COR-L47 (cell line): Measurements from ENCODE around the gene CPTP.

Experiments used
- DNase-seq: peaks from one replicate; lab custom pipeline; 2025; lab: John Stamatoyannopoulos, UW

Gene CPTP

DNA sequence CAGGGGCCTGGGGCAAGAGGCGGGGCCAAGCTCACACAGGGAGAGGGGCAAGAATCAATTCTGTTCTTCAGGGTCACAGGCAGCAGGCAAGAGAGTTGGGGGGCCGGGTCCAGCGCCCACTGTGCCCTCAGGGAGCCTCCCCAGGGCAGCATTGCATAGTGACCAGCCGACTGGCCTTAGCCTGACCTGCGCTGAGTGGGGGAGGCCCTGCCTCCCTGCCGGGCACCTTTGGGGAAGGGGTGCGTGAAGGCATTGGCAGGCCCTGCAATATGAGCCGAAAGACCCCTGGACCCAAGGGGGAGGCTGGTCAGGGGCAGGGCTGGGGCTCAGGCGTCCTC is 32.2 kb upstream of the CPTP start:
- no peak for DNase-seq

DNA sequence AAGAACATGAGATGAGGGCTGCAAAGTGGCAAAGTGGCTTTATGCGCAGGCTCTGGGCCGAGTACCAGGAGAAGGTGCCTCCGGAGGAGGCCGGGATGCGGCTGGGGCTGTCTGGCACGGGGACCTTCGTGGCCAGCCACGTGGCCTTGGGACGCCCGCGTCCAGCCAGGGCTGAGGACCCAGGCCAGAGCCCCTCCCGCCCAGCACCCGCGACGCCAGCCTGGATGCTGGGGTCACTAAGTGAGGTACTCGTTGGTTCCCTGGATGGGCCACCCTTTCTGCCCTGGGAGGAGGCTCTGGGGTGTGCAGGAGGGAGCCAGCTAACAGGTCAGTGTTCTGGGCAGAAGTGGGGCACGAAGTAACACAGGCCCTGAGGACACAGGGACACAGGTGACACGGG is 31.8 kb upstream of the CPTP start:
- DNase-seq, result no peak

DNA sequence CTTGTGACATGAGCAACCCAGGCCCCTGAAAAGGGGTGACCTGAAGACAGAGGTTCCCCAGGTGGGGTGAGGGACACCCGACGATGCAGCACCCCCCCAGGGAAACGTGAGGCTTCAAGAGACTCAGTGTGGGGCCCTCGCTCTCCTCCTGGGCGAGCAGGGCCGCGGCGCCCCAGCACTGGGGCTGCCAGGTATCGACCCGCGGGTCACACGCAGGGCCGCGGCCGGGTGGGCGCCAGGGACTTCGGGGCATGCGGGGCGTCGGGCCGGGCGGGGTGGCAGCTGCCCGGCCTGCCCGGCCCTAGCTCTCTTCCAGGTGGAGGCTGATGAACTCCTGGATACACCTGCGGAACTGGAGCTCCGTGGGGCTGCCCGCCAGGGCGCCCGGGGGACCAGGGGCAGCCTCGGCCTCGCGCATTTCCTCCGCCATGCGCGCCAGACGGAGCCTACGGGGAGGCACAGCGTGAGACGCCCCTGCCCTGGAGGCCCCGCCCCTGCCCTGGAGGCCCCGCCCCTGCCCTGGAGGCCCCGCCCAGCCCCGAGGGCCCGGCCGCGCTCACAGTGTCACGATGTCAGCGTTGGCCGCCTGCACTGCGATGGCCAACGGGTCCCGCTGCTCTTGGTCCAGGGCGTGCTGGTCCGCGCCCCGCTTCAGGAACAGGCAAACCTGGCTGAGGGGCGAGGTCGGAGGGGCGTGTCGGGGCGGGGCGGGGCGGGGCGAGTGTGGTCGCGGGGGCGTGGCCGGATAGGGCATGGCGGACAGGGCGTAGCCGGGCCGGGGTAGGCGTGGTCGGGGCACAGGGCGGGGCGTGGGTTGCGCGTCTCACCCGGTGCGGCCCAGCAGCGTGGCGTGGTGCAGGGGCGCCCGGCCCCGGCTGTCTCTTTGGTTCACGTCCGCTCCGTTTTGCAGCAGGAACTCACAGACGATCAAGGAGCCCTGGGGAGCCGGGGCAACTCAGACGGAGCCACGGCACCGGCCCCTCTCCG is 31.0 kb upstream of the CPTP start:
- no peak for DNase-seq

DNA sequence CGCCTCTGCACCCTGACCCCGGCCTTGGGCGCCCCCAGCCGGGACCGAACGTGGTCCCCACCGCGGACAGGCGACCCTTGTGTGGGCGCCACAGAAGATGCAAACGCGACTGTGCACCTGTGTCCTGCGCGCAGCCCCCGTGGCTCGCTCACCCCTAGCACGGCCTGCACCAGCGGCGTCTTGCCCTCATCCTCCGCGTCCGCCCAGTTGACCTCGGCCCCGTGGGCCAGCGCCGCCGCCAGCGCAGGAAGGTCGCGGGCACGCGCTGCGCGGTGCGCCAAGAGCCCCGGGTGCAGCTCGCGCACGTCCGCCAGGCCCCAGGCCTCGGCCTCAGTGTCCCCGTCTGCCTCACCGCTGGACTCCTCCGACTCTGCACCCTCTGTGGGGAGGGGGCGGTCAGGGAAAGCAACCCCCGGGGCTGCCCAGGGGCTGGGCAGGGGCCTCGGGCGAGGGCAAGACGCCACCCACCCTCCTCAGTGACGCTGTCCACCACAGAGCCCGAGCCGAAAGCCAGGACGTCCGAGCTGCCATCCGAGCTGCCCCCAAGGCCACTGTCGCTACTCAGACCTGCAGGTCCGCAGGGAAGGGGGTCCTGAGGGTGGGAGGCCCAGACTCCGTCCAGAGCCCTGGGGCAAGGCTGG is 30.2 kb upstream of the CPTP start:
- DNase-seq, result no peak

DNA sequence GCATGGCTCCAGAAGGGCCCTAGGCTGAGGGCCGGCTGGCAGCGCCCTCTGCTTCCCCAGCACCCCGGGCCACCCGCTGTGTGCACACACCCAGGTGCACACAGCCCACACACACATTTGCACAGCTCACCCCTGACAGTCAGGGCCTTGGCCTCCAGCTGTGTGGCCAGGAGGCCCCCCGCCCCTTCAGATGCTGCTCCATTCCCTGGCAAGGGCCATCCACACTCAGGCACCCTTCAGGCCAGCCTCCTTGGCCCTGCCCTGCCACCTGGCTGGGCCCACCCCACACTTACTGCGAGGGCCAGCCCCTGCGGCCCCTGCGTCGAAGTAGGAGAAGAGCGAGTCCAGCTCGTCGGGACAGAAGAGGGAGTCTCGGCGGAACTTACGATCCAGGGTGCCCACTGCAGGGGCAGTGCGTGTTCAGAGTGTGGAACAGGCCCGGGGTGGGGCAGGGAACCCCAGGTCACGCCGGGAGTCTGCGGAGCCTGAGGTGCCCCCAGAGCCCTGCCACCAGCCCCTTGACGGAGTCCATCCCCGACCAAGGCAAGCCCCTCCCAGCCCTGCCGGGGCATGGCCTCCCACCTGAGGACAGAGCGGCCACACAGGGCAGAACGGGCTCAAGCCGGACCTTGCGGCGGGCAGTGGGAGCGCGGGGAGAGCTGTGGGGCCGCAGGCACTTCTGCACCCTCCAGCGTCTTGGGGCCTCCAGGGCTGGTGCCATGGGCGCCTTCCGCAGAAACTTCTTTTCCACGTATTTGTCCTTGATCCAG is 29.3 kb upstream of the CPTP start:
- no peak for DNase-seq

DNA sequence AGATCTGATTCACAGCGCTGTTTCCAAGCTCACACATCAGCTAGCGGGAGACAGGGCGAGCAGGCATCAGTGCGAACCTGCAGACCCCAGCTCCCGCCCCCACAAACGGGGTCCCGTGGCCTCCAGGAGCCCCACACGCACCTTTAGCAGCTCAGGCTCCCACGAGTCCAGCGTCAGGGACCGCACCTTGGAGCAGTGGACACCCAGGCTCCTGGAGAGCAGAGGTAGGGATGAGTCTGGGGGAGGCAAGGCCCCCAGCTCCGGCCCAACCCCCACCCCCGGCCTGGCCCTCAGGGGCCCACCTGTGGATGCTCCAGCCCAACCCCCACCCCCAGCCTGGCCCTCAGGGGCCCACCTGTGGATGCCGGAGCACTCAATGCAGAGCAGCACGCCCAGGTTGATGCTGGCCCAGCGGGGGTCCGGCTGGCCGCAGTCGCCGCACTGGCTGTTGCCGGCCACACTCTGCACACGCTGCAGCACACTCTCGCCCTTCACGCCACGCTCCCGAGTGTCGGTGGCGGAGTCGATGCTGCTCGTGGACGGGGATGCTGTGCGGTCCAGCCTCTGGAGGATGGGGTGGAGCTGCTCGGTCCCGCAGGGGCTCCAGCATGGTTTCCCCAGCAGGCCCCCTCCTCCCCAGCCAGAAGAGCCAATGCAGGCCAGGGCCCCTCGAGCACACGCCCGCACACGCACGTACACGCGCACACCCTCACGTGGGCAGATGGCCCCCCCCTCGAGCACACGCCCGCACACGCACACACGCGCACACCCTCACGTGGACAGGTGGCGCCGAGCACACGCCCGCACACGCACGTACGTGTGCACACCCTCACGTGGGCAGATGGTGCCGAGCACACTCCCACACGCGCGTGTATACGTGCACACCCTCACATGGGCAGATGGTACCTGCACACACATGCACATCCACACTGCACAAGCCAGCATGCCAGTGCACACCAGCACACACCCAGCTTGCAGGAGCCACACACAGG is 28.2 kb upstream of the CPTP start:
- DNase-seq, result no peak

DNA sequence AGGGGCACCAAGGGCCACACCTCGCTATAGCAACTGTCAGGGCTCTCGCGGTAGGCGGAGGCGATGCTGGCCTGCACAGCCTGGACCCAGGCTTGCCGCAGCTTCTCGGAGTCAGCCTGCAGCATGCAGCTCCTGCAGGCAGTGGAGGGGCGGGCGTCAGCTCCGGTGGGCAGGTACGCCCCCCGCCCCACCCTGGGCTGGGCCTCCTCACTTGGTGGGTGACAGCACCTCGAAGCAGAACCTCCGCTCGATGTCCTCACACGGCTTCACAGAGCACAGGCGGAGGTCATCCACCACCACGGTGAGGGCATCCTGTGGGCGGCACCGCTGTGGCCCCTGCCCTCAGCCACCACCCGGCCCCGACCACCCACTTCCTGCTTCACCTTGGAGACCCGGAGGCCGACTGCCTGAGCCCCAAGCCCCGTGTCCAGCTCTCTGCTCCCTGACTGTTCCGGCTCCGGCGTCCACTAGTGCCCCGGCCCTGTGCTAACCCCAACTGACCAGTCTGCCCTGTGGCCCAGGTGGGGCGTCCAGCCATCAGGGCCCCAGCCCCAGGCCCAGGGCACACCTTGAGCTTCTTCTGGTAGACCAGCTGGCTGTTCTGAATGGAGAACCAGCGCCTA is 26.7 kb upstream of the CPTP start:
- no peak for DNase-seq

DNA sequence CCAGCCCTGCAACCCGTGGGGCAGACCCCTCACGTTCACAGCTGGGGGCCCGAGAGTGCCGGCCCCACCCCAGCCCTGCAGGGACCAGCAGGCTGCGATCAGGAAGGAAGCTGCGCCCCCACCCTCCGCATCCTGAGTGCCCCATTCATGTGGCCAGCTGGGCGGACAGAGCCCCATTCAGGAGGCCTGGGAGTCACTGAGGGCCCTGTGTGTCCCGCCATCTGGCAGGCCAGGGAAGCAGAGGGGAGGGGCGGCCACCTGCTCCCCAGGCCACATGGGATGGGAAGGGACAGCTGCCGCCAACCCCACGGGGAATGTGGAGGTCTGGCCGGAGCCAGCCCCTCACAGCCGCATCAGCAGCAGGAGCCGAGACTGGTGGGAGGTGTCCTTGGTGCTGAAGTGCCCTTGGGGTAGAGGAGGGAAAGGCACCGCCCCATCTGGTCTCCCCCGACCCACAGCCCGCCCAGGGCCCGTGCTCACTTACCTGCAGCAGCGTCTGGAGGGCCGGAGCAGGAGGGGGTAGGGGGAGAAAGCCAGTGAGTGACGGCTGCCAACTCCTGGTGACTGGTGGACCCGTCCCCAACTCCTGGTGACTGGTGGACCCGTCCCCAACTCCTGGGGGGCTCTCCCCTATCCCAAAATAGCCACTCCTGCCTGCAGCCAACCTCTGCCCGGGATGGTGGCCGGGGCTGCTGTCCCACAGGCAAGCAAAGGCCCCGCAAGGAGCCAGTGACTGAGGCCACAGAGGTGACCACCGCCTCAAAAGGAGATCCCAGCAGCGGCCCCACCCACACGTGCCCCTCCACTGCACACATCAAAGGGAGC is 25.5 kb upstream of the CPTP start:
- DNase-seq, result no peak

DNA sequence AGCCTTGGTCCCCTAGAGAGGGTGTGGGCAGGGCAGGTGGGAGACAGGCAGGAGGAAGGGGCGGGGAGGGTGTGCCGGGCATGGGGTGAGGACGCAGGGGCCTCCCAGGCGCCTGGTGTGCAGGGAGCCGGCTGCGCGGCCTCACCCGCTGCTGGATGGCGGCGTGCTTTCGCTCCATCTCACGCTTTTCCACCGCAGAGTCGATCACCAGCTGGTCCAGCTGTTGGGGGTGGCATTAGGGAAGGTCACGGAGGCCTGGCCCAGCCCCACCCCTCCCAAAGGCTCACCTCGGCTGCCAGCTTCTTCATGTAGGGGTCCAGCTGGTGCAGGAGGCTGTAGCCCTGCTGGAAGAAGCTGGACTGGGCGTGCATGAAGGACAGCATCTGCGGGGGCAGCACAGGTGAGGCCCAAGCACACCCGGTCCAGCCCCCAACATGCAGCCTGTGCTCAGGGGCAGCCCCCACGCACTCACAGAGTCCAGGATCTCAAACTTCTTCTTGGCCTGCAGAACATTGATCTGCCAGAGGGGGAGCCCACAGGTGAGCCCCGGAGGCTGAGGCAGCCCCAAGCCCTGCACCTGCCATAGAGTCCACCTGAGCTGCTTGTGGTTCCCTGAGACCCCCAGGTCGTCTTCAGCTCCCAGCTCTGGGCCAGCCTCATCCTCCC is 24.8 kb upstream of the CPTP start:
- DNase-seq, result no peak

DNA sequence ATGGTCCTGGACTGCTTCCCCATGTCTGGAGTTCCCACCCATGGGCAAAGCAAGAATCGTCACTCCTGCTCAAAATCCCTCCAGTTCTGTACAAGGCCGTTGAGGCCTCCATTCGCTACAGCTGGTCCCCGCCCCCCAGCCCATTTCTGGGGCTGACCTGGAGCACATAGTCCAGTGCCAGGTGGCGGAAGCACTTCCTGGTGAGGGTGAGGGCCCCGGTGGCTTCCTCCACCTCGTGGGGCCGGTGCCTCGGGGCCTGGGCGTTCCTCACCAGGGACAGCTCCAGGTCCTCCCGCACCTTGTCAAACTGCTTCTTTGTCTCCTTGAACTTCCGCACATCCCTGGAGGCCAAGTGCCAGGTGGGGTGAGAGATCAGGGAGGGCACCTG is 24.3 kb upstream of the CPTP start:
- DNase-seq, result no peak

DNA sequence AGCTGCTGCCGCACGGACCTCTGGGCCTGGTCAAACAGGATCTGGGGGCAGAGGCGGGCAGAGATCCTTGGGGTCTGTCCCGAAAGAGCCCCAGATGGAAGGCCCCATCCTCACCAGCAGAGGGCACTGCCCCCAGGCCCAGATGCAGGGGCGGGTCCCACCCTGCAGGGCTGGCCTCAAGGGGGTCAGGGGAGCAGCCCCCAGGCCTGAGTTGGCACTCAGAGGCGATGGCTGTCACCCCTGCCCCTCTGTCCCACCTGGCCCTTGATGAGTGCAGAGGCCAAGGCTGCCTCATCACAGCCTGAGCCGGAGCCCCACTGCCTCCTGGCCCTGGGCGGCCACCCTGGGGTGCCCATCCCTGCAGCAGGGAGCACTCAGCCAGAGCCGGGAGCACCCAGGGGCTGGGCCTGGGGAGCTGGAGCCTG is 22.6 kb upstream of the CPTP start:
- no peak for DNase-seq

DNA sequence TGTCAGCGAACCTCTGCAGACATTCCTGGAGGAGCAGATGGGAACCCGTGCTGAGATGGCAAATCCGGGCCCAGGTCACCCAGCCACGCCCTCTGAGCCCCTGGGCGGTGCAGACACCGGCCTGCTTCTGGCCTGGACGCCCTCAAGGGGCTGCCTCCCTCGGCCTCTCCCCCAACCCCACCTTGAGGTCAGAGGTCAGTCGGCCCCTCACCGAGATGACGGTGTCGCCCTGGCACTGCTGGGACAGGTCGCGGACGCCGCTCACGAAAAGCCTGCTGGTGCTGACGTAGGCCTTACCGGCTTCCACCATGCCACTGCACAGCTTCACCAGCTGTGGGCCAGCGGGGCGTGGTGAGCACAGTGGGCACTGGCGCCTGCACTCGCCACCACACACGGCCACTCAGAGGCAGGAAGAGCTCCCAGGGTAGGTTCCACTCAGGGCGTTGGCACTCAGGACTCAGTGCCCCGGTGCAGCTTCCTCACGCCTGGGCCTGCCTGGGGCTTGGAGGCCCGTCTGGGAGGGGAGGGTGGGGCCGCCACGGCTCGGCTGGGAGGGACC is 21.6 kb upstream of the CPTP start:
- no peak for DNase-seq

DNA sequence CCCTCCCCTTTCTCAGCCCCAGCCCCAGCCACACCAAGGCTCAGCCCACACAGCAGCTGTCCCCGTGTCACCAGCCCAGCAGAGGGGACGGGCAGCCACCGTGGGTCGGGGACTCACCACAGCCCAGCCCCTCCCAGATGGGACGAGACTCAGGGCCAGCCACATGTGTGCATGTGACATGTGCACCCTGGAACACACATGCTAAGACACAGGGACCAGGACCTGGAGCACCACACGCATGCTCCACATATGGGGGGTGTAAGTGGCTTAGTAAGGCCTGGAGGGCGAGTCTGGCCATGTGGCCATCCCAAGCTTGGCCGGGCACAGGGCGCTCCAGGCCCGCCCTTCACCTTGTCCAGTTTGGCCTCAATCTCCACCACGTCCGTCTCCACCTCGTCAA is 20.9 kb upstream of the CPTP start:
- no peak for DNase-seq

DNA sequence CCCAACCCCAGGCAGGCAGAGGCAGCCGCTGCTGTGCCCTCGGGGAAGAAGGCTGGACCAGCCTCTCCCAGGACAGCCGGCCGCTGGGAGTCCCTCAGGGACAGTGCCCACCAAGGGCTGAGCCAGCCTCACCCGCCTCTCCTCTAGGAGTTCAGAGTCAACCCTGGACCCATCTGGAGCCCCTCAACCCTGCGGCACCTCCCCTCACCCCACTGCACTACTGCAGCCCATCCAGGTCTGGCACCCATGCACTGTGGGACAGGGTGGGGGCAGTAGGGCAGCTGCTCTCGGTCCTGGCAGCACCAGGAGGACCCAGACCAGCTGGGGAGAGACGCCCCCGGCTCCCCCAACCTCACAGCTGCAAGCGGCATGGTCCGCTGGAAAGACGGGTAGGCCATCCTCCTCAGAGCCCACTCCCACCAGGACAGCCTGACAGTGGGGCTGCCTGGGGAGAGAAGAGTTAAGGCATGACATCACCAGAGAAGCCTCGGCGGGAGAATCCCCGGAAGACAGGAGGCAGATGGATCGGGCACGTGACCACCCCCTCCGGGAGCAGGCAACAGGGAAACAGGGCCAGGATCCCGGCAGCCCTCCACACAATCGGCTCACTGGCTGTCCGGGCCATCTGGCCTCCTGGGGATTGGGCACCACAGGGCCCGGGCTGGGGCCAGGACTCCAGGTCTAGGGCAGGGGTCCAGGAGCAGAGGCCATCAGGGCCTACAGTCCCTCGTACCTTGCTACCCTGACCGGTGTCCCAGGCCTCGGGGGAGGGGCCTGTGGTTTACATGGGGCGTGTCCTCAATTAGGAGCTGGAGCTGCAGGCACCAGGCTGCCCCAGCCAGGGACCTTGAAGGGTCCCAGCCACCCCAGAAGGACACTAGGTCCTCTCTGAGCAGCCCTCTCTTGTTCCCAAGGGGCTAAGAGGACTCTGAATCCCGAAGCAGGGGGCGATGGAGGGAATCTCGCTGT is 20.0 kb upstream of the CPTP start:
- DNase-seq, result peak; percentile 76

DNA sequence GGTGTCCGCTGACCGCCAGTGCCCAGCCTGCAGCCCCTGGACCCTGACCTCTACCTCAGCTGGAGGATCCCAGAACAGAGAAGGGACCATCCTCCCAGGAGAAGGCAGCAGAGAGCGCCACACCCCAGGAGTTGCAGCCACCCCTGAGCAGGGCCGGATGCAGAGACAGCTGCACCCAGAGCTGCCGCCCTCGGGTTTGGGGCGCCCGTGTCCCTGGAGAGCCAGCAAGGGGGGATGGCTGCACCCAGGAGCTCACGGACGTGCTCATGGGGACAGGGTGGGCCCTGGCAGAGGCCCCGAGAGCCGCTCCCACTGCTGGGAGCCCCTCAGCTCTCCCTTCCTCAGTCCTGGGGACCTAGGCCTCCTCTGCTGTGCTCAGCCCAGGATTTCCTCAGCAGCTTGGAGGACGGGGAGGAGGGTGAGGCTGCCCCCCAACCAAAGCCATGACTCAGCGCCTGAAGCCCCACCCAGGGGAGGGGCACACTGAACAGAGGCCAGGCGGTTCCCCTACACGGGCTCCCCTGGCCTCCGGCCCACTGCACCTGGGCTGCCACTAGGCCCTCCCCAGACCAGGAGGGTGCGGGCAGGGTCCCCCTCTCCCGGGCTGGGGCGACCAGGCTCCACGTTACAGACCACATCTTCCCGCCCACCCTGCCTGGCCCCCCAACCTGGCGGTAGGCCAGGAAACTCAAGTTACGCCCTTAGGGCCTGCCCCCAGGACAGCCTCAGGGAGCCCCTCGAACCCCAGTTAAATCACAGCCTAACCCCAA is 19.1 kb upstream of the CPTP start:
- peak; percentile 44 for DNase-seq

DNA sequence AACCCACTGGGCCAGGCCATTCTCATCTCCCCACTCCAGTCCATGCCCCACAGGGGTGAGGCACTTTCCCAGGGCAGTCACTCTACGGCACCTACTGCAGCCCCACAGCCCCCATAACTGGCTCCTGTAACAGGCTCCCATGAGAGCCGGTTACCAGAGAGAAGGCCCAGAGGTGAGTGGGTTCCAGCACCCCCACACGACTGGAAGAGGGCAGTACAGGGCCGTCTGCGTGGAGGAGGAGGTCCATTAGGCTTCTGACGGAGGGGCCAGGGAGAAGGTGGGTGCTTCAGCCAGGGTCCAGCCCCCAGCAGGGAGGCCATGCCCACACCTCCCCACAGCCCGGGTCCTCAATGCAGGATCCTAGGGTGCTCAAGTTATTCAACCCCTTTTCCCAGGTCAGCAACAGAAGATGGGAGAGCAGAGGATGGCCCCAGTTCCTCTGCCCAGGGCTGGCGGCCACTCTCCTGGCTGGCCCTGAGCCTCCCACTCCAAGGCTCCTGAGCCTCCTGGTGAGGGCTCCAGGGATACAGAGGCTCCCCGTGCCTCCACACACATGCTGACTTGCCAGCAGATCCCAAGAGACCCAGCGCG is 18.4 kb upstream of the CPTP start:
- DNase-seq, result no peak

DNA sequence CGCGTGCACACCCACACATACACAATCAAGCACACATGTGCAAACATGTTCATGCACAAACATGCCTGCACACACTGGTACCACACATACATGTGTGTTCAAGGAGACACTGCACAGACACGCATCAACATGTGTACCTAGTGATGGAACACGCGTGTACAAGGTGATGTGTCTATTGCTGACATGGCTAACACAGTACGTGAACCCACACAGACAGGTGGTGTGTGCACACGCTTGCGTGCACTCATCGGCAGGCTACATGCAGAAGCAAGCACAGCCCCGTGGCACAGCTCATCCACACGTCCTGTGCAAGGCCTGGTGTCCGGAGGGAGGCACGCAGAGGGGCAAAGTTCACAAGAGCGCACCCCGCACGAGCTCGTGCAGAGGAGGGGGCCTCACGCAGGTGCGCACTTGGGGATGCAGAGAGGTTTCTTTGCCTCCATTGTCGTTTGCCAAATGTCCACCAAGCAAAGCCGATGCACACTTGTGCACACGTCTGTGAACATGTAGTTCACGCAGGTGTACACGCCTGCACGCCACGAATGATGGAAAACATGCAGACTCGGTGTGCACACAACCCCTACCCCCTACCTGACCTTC is 17.8 kb upstream of the CPTP start:
- DNase-seq, result no peak
